DMS153 treated with DMSO at 0.1 percent for 48 hours (cell line): Measurements from ENCODE around the gene TAF3.
"Not testable (repeated sequence)": the region's sequence is repeated elsewhere in the genome, so short reads cannot be mapped to it uniquely, and the experiment has no call there.

ENCODE experiments used
- DNase-seq: peaks from one replicate; lab custom pipeline; 2025; ENCODE audit not compliant: unreplicated experiment; lab: John Stamatoyannopoulos, UW

Gene TAF3

DNA sequence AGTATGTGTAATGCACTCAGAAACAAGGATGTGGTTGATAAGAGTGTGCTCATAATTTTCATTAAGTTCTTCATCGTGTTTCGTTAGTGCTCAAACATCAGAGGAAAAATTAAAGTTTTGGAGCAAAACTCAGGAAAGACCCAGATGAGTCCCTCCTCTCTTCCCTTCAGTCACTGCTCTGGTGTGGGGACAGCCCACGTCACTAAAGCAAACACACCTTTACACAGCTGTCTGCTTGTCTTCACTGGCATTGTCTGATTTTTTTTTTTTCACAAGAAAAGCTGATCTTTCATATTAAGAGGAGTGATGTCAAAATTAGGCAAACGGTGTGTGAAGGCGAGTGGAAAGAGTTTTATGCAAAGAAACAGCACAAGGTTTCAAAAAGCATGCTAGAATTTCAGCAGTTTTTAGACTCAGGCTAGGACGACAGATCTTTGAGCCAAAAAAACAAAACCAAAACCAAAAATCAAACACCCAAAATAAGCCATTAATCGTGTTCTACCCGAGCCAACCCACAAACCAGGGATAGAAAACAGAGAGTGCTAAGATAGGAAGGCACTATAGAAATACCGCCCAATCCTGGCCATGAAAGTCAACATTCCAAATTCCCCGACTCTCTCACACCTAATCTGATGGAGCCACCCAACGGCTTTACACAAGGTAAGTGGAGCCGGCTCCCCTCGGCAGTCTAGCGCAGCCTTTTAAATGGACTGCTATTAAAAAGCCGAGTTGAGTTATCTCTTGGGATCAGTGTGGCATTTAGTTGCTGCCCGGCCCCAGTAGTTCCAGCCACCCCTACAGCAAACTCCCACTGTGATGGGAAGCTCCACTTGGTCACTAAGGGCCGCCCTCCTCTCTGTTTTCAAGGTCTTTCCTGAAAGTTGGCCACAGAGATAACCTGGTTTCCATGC lies 208.3 kb downstream of the TAF3 start:
- no peak for DNase-seq

- not testable (repeated sequence) for DNase-seq
Observed at GRCh38 chr10:8031211-8031610, 212.9 kb downstream of the TAF3 start.

GRCh38 chr10:8032558-8032957 lies 214.3 kb downstream of the TAF3 start:
- DNase-seq, result no peak

GRCh38 chr10:8033812-8034465 lies 215.6 kb downstream of the TAF3 start:
- no peak for DNase-seq

GRCh38 chr10:8034466-8035005 lies 216.2 kb downstream of the TAF3 start:
- DNase-seq, result no peak

GRCh38 chr10:8035006-8035640 lies 216.8 kb downstream of the TAF3 start:
- DNase-seq, result no peak

DNA sequence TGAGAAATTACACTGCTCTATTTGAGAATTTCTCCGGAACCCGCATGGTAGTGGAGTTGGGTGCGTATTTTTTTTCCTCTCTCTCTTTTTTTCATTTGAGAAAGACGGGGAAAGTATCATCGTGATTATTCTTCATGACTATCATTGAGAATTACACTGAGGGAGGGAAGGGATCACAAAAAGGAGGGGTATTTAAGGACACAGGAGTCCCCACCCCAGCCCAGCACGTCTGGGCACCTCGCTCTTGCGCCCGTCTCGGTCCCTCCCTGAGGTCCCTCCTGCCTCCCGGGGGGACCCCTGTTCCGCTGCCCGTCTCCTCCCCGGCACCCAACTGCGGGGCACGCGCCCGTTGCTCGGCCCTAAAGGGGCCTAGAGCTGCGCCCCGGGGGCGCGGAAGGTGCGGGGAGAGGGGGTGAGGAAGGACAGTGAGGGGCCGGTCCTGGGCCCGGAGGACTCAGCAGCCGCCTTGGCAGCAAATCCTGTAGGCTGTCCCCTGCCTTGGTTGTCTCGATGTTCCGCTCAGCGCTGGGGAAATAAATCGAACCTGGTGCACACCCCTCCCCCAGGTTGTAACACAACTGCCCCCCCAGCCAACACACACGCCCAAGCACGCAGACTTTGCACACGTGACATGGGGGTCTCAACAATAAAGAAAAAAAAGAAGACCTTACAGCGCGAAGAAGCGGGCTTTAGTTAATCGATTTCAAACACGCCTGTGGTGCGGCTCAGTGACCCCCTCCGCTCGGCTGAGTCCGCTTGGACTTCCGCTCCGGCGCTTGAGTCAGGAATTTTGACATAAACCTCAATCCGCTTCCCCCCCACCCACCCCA lies 217.6 kb downstream of the TAF3 start:
- no peak for DNase-seq

GRCh38 chr10:8036506-8037198 lies 218.3 kb downstream of the TAF3 start:
- no peak for DNase-seq

DNA sequence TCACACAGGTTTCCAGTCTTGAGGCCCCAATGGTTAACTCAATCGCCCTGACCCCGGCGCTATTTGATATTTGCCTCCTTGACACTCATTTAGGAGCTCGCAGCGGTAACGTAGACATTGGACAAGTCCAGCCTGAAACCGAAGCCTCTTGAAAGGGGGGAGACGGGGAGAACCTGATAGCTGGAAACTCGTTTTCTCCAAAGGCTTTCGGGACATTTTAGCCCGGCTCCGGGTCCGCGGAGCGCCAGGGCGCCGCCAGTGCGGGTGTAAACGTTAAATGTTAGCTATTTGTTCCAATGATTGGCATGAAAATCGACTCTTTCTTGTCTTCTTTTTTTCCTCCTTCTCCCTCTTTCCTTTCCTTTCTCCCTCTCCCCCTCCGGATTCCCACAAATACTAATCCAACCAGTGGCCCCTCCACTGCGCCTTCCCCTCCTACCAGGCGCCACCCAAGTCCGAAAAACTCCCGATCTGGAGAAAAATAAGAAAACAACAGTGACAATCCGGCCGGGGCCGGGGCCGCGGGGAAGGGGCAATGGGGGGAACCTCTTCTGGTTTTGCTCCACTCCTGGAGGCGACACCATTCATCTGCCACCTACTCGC lies 219.0 kb downstream of the TAF3 start:
- DNase-seq, result no peak

GRCh38 chr10:8037941-8038894 lies 219.9 kb downstream of the TAF3 start:
- DNase-seq, result no peak

- DNase-seq, result no peak
Observed at GRCh38 chr10:8039321-8039881, 221.1 kb downstream of the TAF3 start.

GRCh38 chr10:8040651-8041050 lies 222.3 kb downstream of the TAF3 start:
- no peak for DNase-seq

DNA sequence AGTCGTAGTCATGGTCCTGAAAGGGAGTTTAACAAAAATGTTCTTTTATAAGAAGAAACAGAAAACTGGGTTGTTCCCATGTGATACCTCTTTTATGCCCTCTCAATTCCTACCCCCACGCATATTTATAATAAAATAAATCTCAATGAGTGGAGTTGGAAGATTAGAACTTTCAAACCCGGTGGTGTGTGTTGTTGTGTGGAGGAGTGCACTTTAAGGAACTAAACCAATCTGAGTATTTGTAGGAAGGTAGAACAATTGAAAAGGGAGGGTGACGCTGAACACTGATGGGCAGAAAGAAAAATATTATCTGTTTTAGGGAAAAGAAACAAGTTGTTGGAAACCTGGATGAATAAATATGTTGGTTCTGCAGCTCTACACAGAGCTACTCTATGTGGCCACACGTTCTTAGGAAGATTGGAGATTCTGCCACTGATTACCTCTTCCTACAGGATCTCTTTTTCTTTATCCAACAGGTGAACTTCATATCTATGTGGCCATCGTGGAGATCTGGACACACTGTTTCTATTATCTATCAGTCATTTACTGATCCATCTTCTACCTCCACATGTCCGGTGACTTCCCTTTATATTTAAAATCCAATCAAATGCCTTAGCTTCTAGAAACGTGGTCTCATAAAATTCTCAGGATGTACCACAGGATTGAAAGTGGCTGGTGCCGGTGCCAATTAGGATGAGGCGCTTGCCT lies 223.1 kb downstream of the TAF3 start:
- DNase-seq, result no peak

- DNase-seq, result no peak
Observed at GRCh38 chr10:8041992-8042720, 223.9 kb downstream of the TAF3 start.

DNA sequence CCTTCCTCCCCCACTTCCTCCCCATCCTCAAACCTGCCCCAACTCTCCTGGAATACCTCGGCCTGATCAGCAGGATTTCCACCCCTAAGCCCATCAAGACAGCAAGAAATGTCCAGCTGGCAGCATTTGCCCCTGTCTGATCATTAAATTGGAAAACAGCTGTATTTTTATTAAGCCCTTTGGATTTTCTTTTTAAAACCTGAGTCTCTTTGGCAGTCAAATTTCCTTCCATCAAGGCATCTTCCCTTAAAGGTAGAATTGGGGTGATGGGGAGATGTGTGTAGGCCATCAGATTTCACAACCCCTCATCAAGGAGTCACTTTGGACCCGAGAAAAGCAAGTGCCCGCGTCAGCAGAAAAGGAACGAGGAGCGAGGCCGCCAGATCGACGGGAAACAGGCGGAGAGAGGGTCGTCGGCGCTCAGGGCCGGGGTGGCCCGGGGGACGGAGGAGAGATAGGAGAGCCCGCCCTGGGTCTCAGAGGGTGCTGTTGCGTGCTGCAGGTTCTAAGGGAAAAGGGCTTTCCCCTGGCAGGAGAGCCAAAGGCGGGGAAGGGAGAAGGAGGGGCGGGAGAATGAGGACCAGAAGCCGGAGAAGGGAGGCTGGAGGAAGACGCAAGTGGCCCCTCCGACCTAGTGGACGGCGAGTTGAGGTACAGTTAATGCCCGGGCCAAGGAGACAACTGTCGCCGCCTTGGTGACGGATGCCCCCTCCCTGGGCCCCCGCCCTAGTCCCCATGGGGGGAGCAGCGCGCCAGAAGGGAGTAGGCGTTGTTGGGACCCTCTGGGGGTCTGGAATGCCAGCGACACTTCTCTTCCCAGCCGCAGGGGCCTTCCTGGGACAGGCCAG lies 224.6 kb downstream of the TAF3 start:
- no peak for DNase-seq
